Immature natural killer cell (primary cell): ENCODE data around the gene MRPS23. TPM values are rescaled to one million over a fixed set of nuclear protein-coding genes. Genes with fewer than 3 reads are reported as not detected.

Experiments used
- DNase-seq, 3 donors: peaks; one replicate each; pipeline ENCODE4 v3.0.0; 2022; ENCODE audit warnings: mixed read lengths in 1 of 3
- H3K27ac Mint-ChIP-seq, 6 donors: one replicate each; pipeline ENCODE4 v1.8.0; 2020; ENCODE audit warnings: mixed read lengths in 6 of 6, mild to moderate bottlenecking in 5 of 6, inconsistent platforms in 4 of 6, moderate library complexity in 3 of 6
- H3K27me3 Mint-ChIP-seq, 3 donors: one replicate each; pipeline ENCODE4 v1.8.0; 2020 to 2021; ENCODE audit warnings: low read depth in 3 of 3, mild to moderate bottlenecking in 3 of 3, mixed read lengths in 3 of 3, moderate library complexity in 3 of 3, inconsistent platforms in 1 of 3
- H3K36me3 Mint-ChIP-seq, 3 donors: one replicate each; pipeline ENCODE4 v1.8.0; 2020; ENCODE audit warnings: mixed read lengths in 3 of 3, inconsistent platforms in 2 of 3, mild to moderate bottlenecking in 2 of 3
- H3K4me1 Mint-ChIP-seq, 2 donors: one replicate each; pipeline ENCODE4 v1.8.0; 2020; ENCODE audit warnings: inconsistent platforms in 2 of 2, mild to moderate bottlenecking in 2 of 2, mixed read lengths in 2 of 2, moderate library complexity in 1 of 2
- H3K4me3 Mint-ChIP-seq, 5 donors: one replicate each; pipeline ENCODE4 v1.8.0; 2020; ENCODE audit warnings: mild to moderate bottlenecking in 5 of 5, mixed read lengths in 5 of 5, inconsistent platforms in 3 of 5, moderate library complexity in 3 of 5
- H3K9me3 Mint-ChIP-seq, 6 donors: one replicate each; pipeline ENCODE4 v1.8.0; 2020; ENCODE audit warnings: mild to moderate bottlenecking in 6 of 6, mixed read lengths in 6 of 6, inconsistent platforms in 4 of 6, moderate library complexity in 3 of 6
- polyA plus RNA-seq, 3 donors: library from polyadenylated mRNA; unstranded; fragments of 300-500 nt; fragmentation: Illumina TruSeq; gene quantifications; one replicate each; pipeline ENCODE4 v1.2.3, GENCODE V29; 2021

The MRPS23 gene
- polyA plus RNA-seq, 3 donors from 2014 or later, result 38.1 to 42.3 (median 40.5) TPM

GRCh38 chr17:57862694-57863667, 13.1 kb upstream of the MRPS23 start:
- H3K27ac Mint-ChIP-seq, result no peak overlapping the region
- no peak for DNase-seq
- peaks cover 0 to 8% (median 0%) of the 10 kb centered on the region in 3 donors for H3K36me3 Mint-ChIP-seq
- no peak overlapping the region for H3K4me3 Mint-ChIP-seq
- peaks cover 4 to 20% (median 17%) of the 10 kb centered on the region in 3 donors for H3K27me3 Mint-ChIP-seq
- H3K9me3 Mint-ChIP-seq, result peaks cover 0 to 5% (median 0%) of the 10 kb centered on the region in 6 donors
- peaks cover 7 to 9% of the 10 kb centered on the region in 2 donors for H3K4me1 Mint-ChIP-seq

GRCh38 chr17:57861790-57862693, 12.2 kb upstream of the MRPS23 start:
- H3K4me3 Mint-ChIP-seq, result no peak overlapping the region
- H3K27me3 Mint-ChIP-seq, result peaks cover 4 to 22% (median 14%) of the 10 kb centered on the region in 3 donors
- peaks cover 5 to 9% of the 10 kb centered on the region in 2 donors for H3K4me1 Mint-ChIP-seq
- H3K36me3 Mint-ChIP-seq, result peaks cover 0 to 8% (median 0%) of the 10 kb centered on the region in 3 donors
- peaks cover 0 to 5% (median 0%) of the 10 kb centered on the region in 6 donors for H3K9me3 Mint-ChIP-seq
- H3K27ac Mint-ChIP-seq, result no peak overlapping the region
- no peak for DNase-seq

- peaks cover 0 to 8% (median 0%) of the 10 kb centered on the region in 3 donors for H3K36me3 Mint-ChIP-seq
- H3K4me3 Mint-ChIP-seq, result peak overlapping the region in 3 of 5 donors; percentile 47 to 77 (median 58)
- H3K9me3 Mint-ChIP-seq, result peaks cover 0 to 5% (median 0%) of the 10 kb centered on the region in 6 donors
- H3K4me1 Mint-ChIP-seq, result peaks cover 5 to 9% of the 10 kb centered on the region in 2 donors
- peak in 1 of 3 donors; percentile 21 for DNase-seq
- H3K27ac Mint-ChIP-seq, result no peak overlapping the region
- peaks cover 4 to 22% (median 14%) of the 10 kb centered on the region in 3 donors for H3K27me3 Mint-ChIP-seq
Observed at GRCh38 chr17:57861000-57861789, 11.4 kb upstream of the MRPS23 start.

- Mint-ChIP-seq H3K36me3 (peaks cover 0 to 8% (median 0%) of the 10 kb centered on the region in 3 donors), H3K27ac (no peak overlapping the region), H3K4me1 (peaks cover 5 to 9% of the 10 kb centered on the region in 2 donors), H3K27me3 (peaks cover 4 to 24% (median 14%) of the 10 kb centered on the region in 3 donors), H3K9me3 (peaks cover 0 to 5% (median 0%) of the 10 kb centered on the region in 6 donors), H3K4me3 (no peak overlapping the region)
- no peak for DNase-seq
Observed at GRCh38 chr17:57860414-57860999, 10.7 kb upstream of the MRPS23 start.

- no peak overlapping the region for H3K27ac Mint-ChIP-seq
- peaks cover 0 to 5% (median 0%) of the 10 kb centered on the region in 6 donors for H3K9me3 Mint-ChIP-seq
- no peak overlapping the region for H3K4me3 Mint-ChIP-seq
Observed at GRCh38 chr17:57859601-57860413, 10.0 kb upstream of the MRPS23 start.

GRCh38 chr17:57858838-57859237, 9.0 kb upstream of the MRPS23 start:
- DNase-seq, result no peak
- Mint-ChIP-seq H3K4me1 (peaks cover 5 to 9% of the 10 kb centered on the region in 2 donors), H3K27ac (no peak overlapping the region), H3K4me3 (no peak overlapping the region), H3K27me3 (peaks cover 4 to 19% (median 14%) of the 10 kb centered on the region in 3 donors), H3K36me3 (no peaks in the 10 kb centered on the region), H3K9me3 (peaks cover 0 to 4% (median 0%) of the 10 kb centered on the region in 6 donors)

More at GRCh38 chr17:57859601-57860413, 10.0 kb upstream of the MRPS23 start:
- Mint-ChIP-seq H3K36me3 (peaks cover 0 to 8% (median 0%) of the 10 kb centered on the region in 3 donors), H3K4me1 (peaks cover 5 to 9% of the 10 kb centered on the region in 2 donors), H3K27me3 (peaks cover 4 to 19% (median 16%) of the 10 kb centered on the region in 3 donors)
- no peak for DNase-seq

GRCh38 chr17:57856792-57857620, 7.2 kb upstream of the MRPS23 start:
- peaks cover 5 to 9% of the 10 kb centered on the region in 2 donors for H3K4me1 Mint-ChIP-seq
- DNase-seq, result no peak
- no peak overlapping the region for H3K27ac Mint-ChIP-seq

GRCh38 chr17:57855391-57856035, 5.7 kb upstream of the MRPS23 start:
- no peak for DNase-seq
- Mint-ChIP-seq H3K27me3 (peaks cover 0 to 16% (median 11%) of the 10 kb centered on the region in 3 donors), H3K4me1 (peaks cover 11 to 15% of the 10 kb centered on the region in 2 donors), H3K9me3 (no peaks in the 10 kb centered on the region), H3K27ac (no peak overlapping the region), H3K4me3 (no peak overlapping the region), H3K36me3 (no peaks in the 10 kb centered on the region)

More at GRCh38 chr17:57856792-57857620, 7.2 kb upstream of the MRPS23 start:
- peaks cover 1 to 19% (median 12%) of the 10 kb centered on the region in 3 donors for H3K27me3 Mint-ChIP-seq
- H3K36me3 Mint-ChIP-seq, result no peaks in the 10 kb centered on the region
- H3K9me3 Mint-ChIP-seq, result no peaks in the 10 kb centered on the region
- no peak overlapping the region for H3K4me3 Mint-ChIP-seq

GRCh38 chr17:57853695-57854094, 3.9 kb upstream of the MRPS23 start:
- H3K4me1 Mint-ChIP-seq, result peaks cover 29 to 32% of the 10 kb centered on the region in 2 donors
- peaks cover 0 to 9% (median 9%) of the 10 kb centered on the region in 3 donors for H3K27me3 Mint-ChIP-seq
- no peaks in the 10 kb centered on the region for H3K36me3 Mint-ChIP-seq
- no peak for DNase-seq
- no peaks in the 10 kb centered on the region for H3K9me3 Mint-ChIP-seq
- no peak overlapping the region for H3K27ac Mint-ChIP-seq
- H3K4me3 Mint-ChIP-seq, result peak overlapping the region in 1 of 5 donors; percentile 6

- peak overlapping the region in 1 of 5 donors; percentile 25 for H3K4me3 Mint-ChIP-seq
- H3K27ac Mint-ChIP-seq, result no peak overlapping the region
- no peaks in the 10 kb centered on the region for H3K9me3 Mint-ChIP-seq
- H3K4me1 Mint-ChIP-seq, result peaks cover 31 to 36% of the 10 kb centered on the region in 2 donors
- no peak for DNase-seq
- H3K27me3 Mint-ChIP-seq, result peaks cover 0 to 9% (median 9%) of the 10 kb centered on the region in 3 donors
- H3K36me3 Mint-ChIP-seq, result no peaks in the 10 kb centered on the region
Observed at GRCh38 chr17:57852955-57853328, 3.1 kb upstream of the MRPS23 start.
